Activated CD4-positive, alpha-beta T cell treated with anti-CD3 and anti-CD28 coated beads, Interleukin-2, amount 50 U/mL, for 24 hours (primary cell): ENCODE data around the gene NRF1.

Experiments
- DNase-seq, 2 donors: peaks; one replicate each; pipeline ENCODE4 v3.0.0-alpha.2; 2020; ENCODE audit warnings: low read depth in 1 of 2, low spot score in 1 of 2

Gene NRF1

GRCh38 chr7:129678606-129679005, 67.1 kb downstream of the NRF1 start:
- no peak for DNase-seq

- no peak for DNase-seq
Observed at GRCh38 chr7:129680400-129680799, 68.9 kb downstream of the NRF1 start.

GRCh38 chr7:129684777-129685176, 73.3 kb downstream of the NRF1 start:
- DNase-seq: no peak

GRCh38 chr7:129686063-129686462, 74.5 kb downstream of the NRF1 start:
- DNase-seq: no peak

GRCh38 chr7:129688503-129689222, 77.1 kb downstream of the NRF1 start:
- no peak for DNase-seq

- DNase-seq: no peak
Observed at GRCh38 chr7:129689995-129690581, 78.6 kb downstream of the NRF1 start.

- no peak for DNase-seq
Observed at GRCh38 chr7:129690701-129691100, 79.2 kb downstream of the NRF1 start.

- DNase-seq: no peak
Observed at GRCh38 chr7:129698516-129699418, 87.2 kb downstream of the NRF1 start.

- DNase-seq: no peak
Observed at GRCh38 chr7:129702316-129702715, 90.8 kb downstream of the NRF1 start.

GRCh38 chr7:129702761-129703338, 91.3 kb downstream of the NRF1 start:
- no peak for DNase-seq

GRCh38 chr7:129703751-129704150, 92.2 kb downstream of the NRF1 start:
- no peak for DNase-seq

GRCh38 chr7:129707910-129708499, 96.5 kb downstream of the NRF1 start:
- no peak for DNase-seq

- DNase-seq: no peak
Observed at GRCh38 chr7:129713544-129713943, 102.0 kb downstream of the NRF1 start.

- DNase-seq: no peak
Observed at GRCh38 chr7:129714514-129715063, 103.1 kb downstream of the NRF1 start.

- no peak for DNase-seq
Observed at GRCh38 chr7:129719980-129720732, 108.6 kb downstream of the NRF1 start.

GRCh38 chr7:129721068-129721467, 109.5 kb downstream of the NRF1 start:
- DNase-seq: no peak

- DNase-seq: no peak
Observed at GRCh38 chr7:129723679-129724078, 112.2 kb downstream of the NRF1 start.

- no peak for DNase-seq
Observed at GRCh38 chr7:129724796-129725195, 113.3 kb downstream of the NRF1 start.

GRCh38 chr7:129728875-129729467, 117.5 kb downstream of the NRF1 start:
- DNase-seq: no peak

- DNase-seq: no peak
Observed at GRCh38 chr7:129729511-129729910, 118.0 kb downstream of the NRF1 start.
